Aorta (tissue), 5 donors: ENCODE results near the gene NPAS3. TPM values are rescaled to one million over a fixed set of nuclear protein-coding genes. Genes with fewer than 3 reads are reported as not detected.

Experiments used
- ATAC-seq: fragments of 200-7000 bp; cut with Tn5 transposase; one replicate; pipeline ENCODE4 v1.9.1; 2022; ENCODE audit warnings: moderate library complexity; ENCODE audit not compliant: low FRiP score
- DNase-seq, 2 donors: peaks; one replicate each; pipeline ENCODE4 v3.0.0-alpha.2; 2020
- H3K27ac ChIP-seq, 2 donors: one replicate each; pipeline ENCODE4 v1.5.1; 2013; ENCODE audit warnings: low read length in 2 of 2, mild to moderate bottlenecking in 2 of 2, moderate library complexity in 2 of 2, control low read depth in 1 of 2, inconsistent platforms in 1 of 2, low read depth in 1 of 2
- H3K27me3 ChIP-seq, 2 donors: one replicate each; pipeline ENCODE4 v1.6.1; 2013; ENCODE audit warnings: control low read depth in 1 of 2, low read length in 1 of 2, mild to moderate bottlenecking in 1 of 2, moderate library complexity in 1 of 2; ENCODE audit not compliant: insufficient read depth in 2 of 2, control insufficient read depth in 1 of 2
- H3K36me3 ChIP-seq, 2 donors: one replicate each; pipeline ENCODE4 v1.6.1; 2013; ENCODE audit warnings: control low read depth in 1 of 2, low read length in 1 of 2, mild to moderate bottlenecking in 1 of 2; ENCODE audit not compliant: insufficient read depth in 2 of 2, control insufficient read depth in 1 of 2
- H3K4me1 ChIP-seq, 2 donors: one replicate each; pipeline ENCODE4 v1.6.1; 2013; ENCODE audit warnings: low read length in 2 of 2, control low read depth in 1 of 2, mild to moderate bottlenecking in 1 of 2, moderate library complexity in 1 of 2; ENCODE audit not compliant: insufficient read depth in 2 of 2, control insufficient read depth in 1 of 2
- H3K4me3 ChIP-seq, 2 donors: one replicate each; pipeline ENCODE4 v1.5.1; 2013; ENCODE audit warnings: low read length in 2 of 2, control low read depth in 1 of 2, mild to moderate bottlenecking in 1 of 2
- H3K9me3 ChIP-seq: one replicate; pipeline ENCODE4 v1.6.1; 2013; ENCODE audit warnings: mild to moderate bottlenecking, low read length; ENCODE audit not compliant: control insufficient read depth
- WGBS, 2 donors: extraction: QIAGEN DNeasy Blood & Tissue Kit; methylation state at CpG; one replicate each; pipeline ENCODE4 v1.1.7; 2013; 5-methylcytosine and 5-hydroxymethylcytosine counted together
- intact Hi-C, 2 donors: fragments of 100-400 bp; cut with DNase I; formaldehyde crosslinking; loops; one replicate each; pipeline versions ENCODE4 v1.14.2 to v1.15.0; 2022
- polyA plus RNA-seq, 2 donors: library from polyadenylated mRNA; stranded (reverse); fragments of 200-250 nt; gene quantifications; one replicate each; pipeline ENCODE4 v1.2.3, GENCODE V29; 2013
- total RNA-seq, 2 donors: library from RNA; stranded (reverse); fragmentation: NEBNext Ultra II Directional; extraction: Animal tissue kit (Norgen Biotek cat#: 25700); gene quantifications; one replicate each; pipeline ENCODE4 v1.2.1, GENCODE V29; 2021
- donor health status: healthy with polysubstance abuse.
- donor health status: Bipolar disorder and iron deficiency.
- donor health status: DM: no; HTN: no; CAD: no.
- donor health status: DM: no; HTN: no; CAD: no.
- donor health status: DM: yes; HTN: yes; CAD: no.

The NPAS3 gene
- total and polyA plus RNA-seq, 4 donors = 0.13 to 4.3 (median 0.50) TPM

- Histone ChIP-seq H3K4me1 (peaks cover 2 to 11% of the 10 kb centered on the region in 2 donors), H3K9me3 (no peaks in the 10 kb centered on the region), H3K27me3 (no peaks in the 10 kb centered on the region), H3K36me3 (no peaks in the 10 kb centered on the region), H3K27ac (no peak overlapping the region), H3K4me3 (no peak overlapping the region)
- DNase-seq = no peak
- intact Hi-C loops = no loop called here
- WGBS, 2 donors = 16 to 26% methylated on average over 3 of the region's 3 CpGs
- no peak for ATAC-seq
These were observed 747.5 kb downstream of the NPAS3 start for GRCh38 chr14:33686218-33686617.

GRCh38 chr14:33686856-33687255 lies 748.2 kb downstream of the NPAS3 start:
- no peaks in the 10 kb centered on the region for H3K27me3 ChIP-seq
- 92 to 93% methylated on average over 4 of the region's 4 CpGs for WGBS, 2 donors
- H3K36me3 ChIP-seq = no peaks in the 10 kb centered on the region
- no peak for ATAC-seq
- H3K9me3 ChIP-seq = no peaks in the 10 kb centered on the region
- DNase-seq = no peak
- H3K27ac ChIP-seq = no peak overlapping the region
- H3K4me3 ChIP-seq = no peak overlapping the region
- H3K4me1 ChIP-seq = peaks cover 2 to 9% of the 10 kb centered on the region in 2 donors
- intact Hi-C loops = no loop called here

- Histone ChIP-seq H3K4me1 (peaks cover 0 to 4% of the 10 kb centered on the region in 2 donors), H3K27ac (no peak overlapping the region), H3K27me3 (no peaks in the 10 kb centered on the region), H3K4me3 (no peak overlapping the region), H3K36me3 (no peaks in the 10 kb centered on the region), H3K9me3 (no peaks in the 10 kb centered on the region)
- intact Hi-C loops = no loop called here
- 91 to 93% methylated on average over 4 of the region's 4 CpGs for WGBS, 2 donors
- no peak for DNase-seq
- ATAC-seq = no peak
These were observed 751.0 kb downstream of the NPAS3 start for GRCh38 chr14:33689680-33690079.

GRCh38 chr14:33691907-33692306 lies 753.2 kb downstream of the NPAS3 start:
- intact Hi-C loops = no loop called here
- H3K4me3 ChIP-seq = no peak overlapping the region
- no peaks in the 10 kb centered on the region for H3K9me3 ChIP-seq
- 60 to 80% methylated on average over 4 of the region's 4 CpGs for WGBS, 2 donors
- peaks cover 0 to 4% of the 10 kb centered on the region in 2 donors for H3K4me1 ChIP-seq
- DNase-seq = no peak
- no peak overlapping the region for H3K27ac ChIP-seq
- H3K27me3 ChIP-seq = no peaks in the 10 kb centered on the region
- H3K36me3 ChIP-seq = no peaks in the 10 kb centered on the region
- no peak for ATAC-seq

- WGBS, 2 donors = 2 to 9% methylated on average over 2 of the region's 2 CpGs
- H3K4me1 ChIP-seq = peaks cover 0 to 4% of the 10 kb centered on the region in 2 donors
- intact Hi-C loops = no loop called here
- H3K9me3 ChIP-seq = no peaks in the 10 kb centered on the region
- H3K4me3 ChIP-seq = no peak overlapping the region
- no peak for ATAC-seq
- no peaks in the 10 kb centered on the region for H3K27me3 ChIP-seq
- no peak overlapping the region for H3K27ac ChIP-seq
- H3K36me3 ChIP-seq = no peaks in the 10 kb centered on the region
- no peak for DNase-seq
These were observed 754.1 kb downstream of the NPAS3 start for GRCh38 chr14:33692762-33693161.

- no peaks in the 10 kb centered on the region for H3K9me3 ChIP-seq
- intact Hi-C loops = no loop called here
- ATAC-seq = no peak
- 48 to 56% methylated on average over 4 of the region's 4 CpGs for WGBS, 2 donors
- H3K27me3 ChIP-seq = no peaks in the 10 kb centered on the region
- no peaks in the 10 kb centered on the region for H3K36me3 ChIP-seq
- peaks cover 0 to 4% of the 10 kb centered on the region in 2 donors for H3K4me1 ChIP-seq
- H3K4me3 ChIP-seq = no peak overlapping the region
- DNase-seq = no peak
- H3K27ac ChIP-seq = no peak overlapping the region
These were observed 754.6 kb downstream of the NPAS3 start for GRCh38 chr14:33693237-33693636.

DNA sequence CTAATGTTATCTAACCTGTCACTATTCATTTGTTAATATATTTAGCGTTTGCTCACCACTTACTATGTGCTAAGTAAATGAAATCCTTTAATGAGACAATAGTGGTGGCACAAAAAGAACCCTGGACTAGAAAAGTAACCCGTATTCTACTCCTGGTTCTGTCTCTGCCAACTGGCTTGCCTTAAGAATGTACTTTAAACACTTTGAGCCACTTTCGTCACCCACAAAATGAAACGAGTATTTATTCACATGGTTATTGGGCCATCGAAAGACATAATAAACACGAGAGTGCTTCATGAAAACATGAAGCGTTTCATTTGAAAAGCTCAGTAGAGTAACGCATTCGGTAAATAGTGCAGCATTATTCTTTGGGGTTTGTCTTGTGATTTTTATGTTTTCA lies 757.5 kb downstream of the NPAS3 start:
- WGBS, 2 donors = 95 to 97% methylated on average over 9 of the region's 9 CpGs
- DNase-seq = no peak
- peaks cover 0 to 4% of the 10 kb centered on the region in 2 donors for H3K4me1 ChIP-seq
- H3K9me3 ChIP-seq = no peaks in the 10 kb centered on the region
- intact Hi-C loops = no loop called here
- H3K36me3 ChIP-seq = no peaks in the 10 kb centered on the region
- H3K27me3 ChIP-seq = no peaks in the 10 kb centered on the region
- H3K27ac ChIP-seq = no peak overlapping the region
- H3K4me3 ChIP-seq = no peak overlapping the region
- no peak for ATAC-seq

GRCh38 chr14:33699300-33699983 lies 760.8 kb downstream of the NPAS3 start:
- no peaks in the 10 kb centered on the region for H3K27me3 ChIP-seq
- 60 to 69% methylated on average over 12 of the region's 12 CpGs for WGBS, 2 donors
- no peak overlapping the region for H3K4me3 ChIP-seq
- DNase-seq (no peak), ATAC-seq (no peak)
- no peaks in the 10 kb centered on the region for H3K9me3 ChIP-seq
- no peak overlapping the region for H3K27ac ChIP-seq
- no peaks in the 10 kb centered on the region for H3K4me1 ChIP-seq
- intact Hi-C loops = no loop called here
- no peaks in the 10 kb centered on the region for H3K36me3 ChIP-seq

DNA sequence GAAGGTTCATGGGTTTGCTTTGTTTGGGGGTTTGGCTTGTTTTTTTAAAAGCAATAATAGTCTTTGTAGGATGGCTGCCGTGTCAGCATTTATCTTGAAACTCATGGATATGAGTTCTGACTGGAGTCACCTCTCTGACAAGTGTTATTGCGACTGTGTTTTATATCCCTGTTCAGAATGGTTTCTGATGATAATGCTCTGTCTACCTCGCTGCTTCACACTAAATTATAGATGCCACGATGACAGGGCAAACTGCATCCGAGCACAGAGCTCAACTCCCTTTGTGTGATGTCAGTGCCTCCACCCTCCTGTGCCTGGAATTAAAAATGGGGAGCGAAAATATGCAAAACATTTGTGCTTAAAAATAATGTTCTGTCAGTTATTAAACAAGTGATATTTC lies 761.4 kb downstream of the NPAS3 start:
- DNase-seq (no peak), ATAC-seq (no peak)
- intact Hi-C loops = no loop called here
- Histone ChIP-seq H3K27me3 (no peaks in the 10 kb centered on the region), H3K27ac (no peak overlapping the region), H3K9me3 (no peaks in the 10 kb centered on the region), H3K36me3 (no peaks in the 10 kb centered on the region), H3K4me3 (no peak overlapping the region), H3K4me1 (no peaks in the 10 kb centered on the region)
- 51 to 67% methylated on average over 6 of the region's 6 CpGs for whole genome bisulfite sequencing, 2 donors
